ENCODE data around the gene SLC29A3. TPM values are rescaled to one million over a fixed set of nuclear protein-coding genes. Genes with fewer than 3 reads are reported as not detected.

SLC29A3 gene
- total RNA-seq, 1 experiment from 2014 or later: 9.2 TPM

- Histone ChIP-seq H2BK15ac (ENCODE audit: low read depth, low read length) (no peak overlapping the region), H2BK20ac (ENCODE audit: low read depth, low read length, poor library complexity, severe bottlenecking) (no peak overlapping the region), H4K8ac (replicated peaks; ENCODE audit: insufficient read length, low read depth, low read length) (no peak overlapping the region), H3K4me1 (ENCODE audit: insufficient read depth, low read length) (no peaks in the 10 kb centered on the region), H2AK5ac (ENCODE audit: insufficient read length, low read length) (no peak overlapping the region), H3K4ac (ENCODE audit: low read depth, low read length) (no peak overlapping the region), H3K79me1 (ENCODE audit: insufficient read depth, low read depth, low read length, poor library complexity, severe bottlenecking) (no peaks in the 10 kb centered on the region), H3K27me3 (ENCODE audit: insufficient read depth, low read length) (no peaks in the 10 kb centered on the region), H2BK120ac (ENCODE audit: low read depth, low read length, poor library complexity, severe bottlenecking) (no peak overlapping the region), H3K79me2 (ENCODE audit: insufficient read depth, low read length) (no peaks in the 10 kb centered on the region), H3K9me3 (ENCODE audit: control insufficient read depth, low read depth, low read length) (no peaks in the 10 kb centered on the region), H4K91ac (ENCODE audit: insufficient read length, low read depth, low read length) (no peak overlapping the region), H3K14ac (ENCODE audit: insufficient read depth, low read length) (no peak overlapping the region), H4K20me1 (ENCODE audit: control insufficient read depth, insufficient read depth, insufficient read length) (no peaks in the 10 kb centered on the region), H3T11ph (ENCODE audit: low read length) (no peak overlapping the region), H2AFZ (ENCODE audit: low read length) (no peak overlapping the region), H4K5ac (ENCODE audit: insufficient read length, low read depth, low read length) (no peak overlapping the region), H2BK12ac (ENCODE audit: insufficient read length, low read depth, low read length) (no peak overlapping the region), H3K23me2 (ENCODE audit: insufficient read length, low read depth, low read length, poor library complexity, severe bottlenecking) (no peaks in the 10 kb centered on the region), H3K4me2 (ENCODE audit: insufficient read depth, insufficient read length, low read length) (no peak overlapping the region), H3K27ac (ENCODE audit: insufficient read length, low read depth, low read length) (no peak overlapping the region), H3K18ac (ENCODE audit: insufficient read length, low read depth, low read length) (no peak overlapping the region), H3K9ac (ENCODE audit: extremely low read depth, insufficient read length, low read length) (no peak overlapping the region), H3K23ac (ENCODE audit: insufficient read length, low read depth, low read length) (no peak overlapping the region), H2BK5ac (ENCODE audit: insufficient read length, low read length) (no peak overlapping the region), H3K56ac (ENCODE audit: insufficient read length, low read depth, low read length) (no peak overlapping the region)
- no peaks in the 10 kb centered on the region for H3K9me3 Mint-ChIP-seq
- DNase-seq: no peak
- H3K27ac Mint-ChIP-seq: peak overlapping the region in 2 of 3 experiments; percentile 76 to 78; a peak in 2 of 7 replicates
- peaks cover 18 to 69% (median 54%) of the 10 kb centered on the region in 3 experiments; a peak in 6 of 7 replicates for H3K36me3 Mint-ChIP-seq (ENCODE audit: insufficient read depth in 1 of 3, low read depth in 3 of 3)
- no peaks in the 10 kb centered on the region; the same call in 1 of the 2 replicates for H3K27me3 Mint-ChIP-seq (ENCODE audit: low read depth)
- no peaks in the 10 kb centered on the region for H3K4me1 Mint-ChIP-seq
- no peak overlapping the region for H3K4me3 Mint-ChIP-seq
- no peak for TF ChIP-seq CTCF (conservative IDR thresholded peaks at IDR 0.05)
- WGBS (ENCODE audit: extremely low coverage, insufficient read length, low lambda C conversion rate): no CpG with 5 or more reads among the region's 19 CpGs
Measured at GRCh38 chr10:71293446-71294084, 25.5 kb upstream of the SLC29A3 start.

Data from H9 (cell line).